Adrenal gland (tissue), 12 donors: ENCODE measurements around the gene RAD23B. TPM values are rescaled to one million over a fixed set of nuclear protein-coding genes. Genes with fewer than 3 reads are reported as not detected.

ENCODE experiments used
- DNase-seq, 7 donors: peaks; one replicate each; pipeline ENCODE4 v3.0.0-alpha.2; 2019 to 2020
- H3K27ac ChIP-seq, 5 donors: fragments of 200-600 bp; sonication (generic) in 4 of 5; 1 replicate in 3 of 5; 2 replicates in 2 of 5; pipeline versions ENCODE4 v1.5.1 to v1.8.0; 2016 to 2020; ENCODE audit warnings: mild to moderate bottlenecking in 1 of 5
- H3K27me3 ChIP-seq: fragments of 200-600 bp; 2 replicates; pipeline ENCODE4 v1.8.0; 2021
- H3K36me3 ChIP-seq, 2 donors: fragments of 200-600 bp; replicated peaks in 1 of 2; 1 replicate in 1 of 2; 2 replicates in 1 of 2; pipeline versions ENCODE4 v1.5.1 to v1.8.0; 2018 to 2022
- H3K4me1 ChIP-seq, 2 donors: fragments of 200-600 bp; replicated peaks in 1 of 2; 1 replicate in 1 of 2; 2 replicates in 1 of 2; pipeline versions ENCODE4 v1.5.1 to v1.8.0; 2018 to 2021
- H3K4me3 ChIP-seq, 4 donors: fragments of 200-600 bp; sonication (generic) in 3 of 4; one replicate each; pipeline ENCODE4 v1.5.1; 2016 to 2018
- H3K9me3 ChIP-seq, 3 donors: fragments of 200-600 bp; sonication (generic) in 1 of 3; replicated peaks in 1 of 3; 1 replicate in 2 of 3; 2 replicates in 1 of 3; pipeline versions ENCODE4 v1.5.1 to v1.8.0; 2016 to 2021
- CTCF ChIP-seq, 6 experiments: fragments of 450-650 bp in 4 of 6; fragments of 200-600 bp in 2 of 6; sonication (generic) in 1 of 6; IDR thresholded peaks; 1 replicate in 5 of 6; 2 replicates in 1 of 6; pipeline versions ENCODE4 v1.5.1 to v1.8.0; 2016 to 2021; ENCODE audit warnings: antibody characterized with exemption in 6 of 6, mild to moderate bottlenecking in 2 of 6, moderate library complexity in 1 of 6
- POLR2A ChIP-seq, 2 donors: fragments of 450-650 bp; IDR thresholded peaks; one replicate each; pipeline ENCODE4 v1.6.1; 2017; ENCODE audit warnings: antibody characterized with exemption in 2 of 2, mild to moderate bottlenecking in 2 of 2, moderate library complexity in 1 of 2
- WGBS, 4 donors: extraction: QIAGEN DNeasy Blood & Tissue Kit in 2 of 4; methylation state at CpG; one replicate each; pipeline versions ENCODE4 v1.1.5 to v1.1.7; 2013 to 2017; 5-methylcytosine and 5-hydroxymethylcytosine counted together
- intact Hi-C, 2 donors: fragments of 100-400 bp; cut with DNase I; formaldehyde crosslinking; loops; one replicate each; pipeline versions ENCODE4 v1.14.1 to v1.15.0; 2022 to 2023
- polyA plus RNA-seq, 3 donors: library from polyadenylated mRNA; stranded (reverse); fragments of 200-250 nt in 2 of 3; fragments of 350-450 nt in 1 of 3; fragmentation: Illumina TruSeq in 1 of 3; extraction: RNeasy Lipid Tissue Mini Kit (QIAGEN cat#74804) in 1 of 3; gene quantifications; one replicate each; pipeline ENCODE4 v1.2.3, GENCODE V29; 2013 to 2014
- total RNA-seq, 9 donors: library from RNA; depleted of rRNA in 4 of 9; stranded (reverse); fragments of >200 nt in 4 of 9; fragments of 120-200 nt in 1 of 9; fragmentation: NEBNext Ultra II Directional in 1 of 9; extraction: Animal tissue kit (Norgen Biotek cat#: 25700) in 1 of 9; gene quantifications; one replicate each; pipeline versions ENCODE4 v1.1.0 to v1.2.4, GENCODE V29; 2013 to 2023
- donor health status: healthy with polysubstance abuse.
- donor health status: Bipolar disorder and iron deficiency.
- donor health status: DM: yes; HTN: yes; CAD: no.
- donor health status: DM: no; HTN: no; CAD: no.
- donor health status: DM: no; HTN: no; CAD: no.
- donor health status: DM: yes; HTN: yes; CAD: no.

The RAD23B gene
- total and polyA plus RNA-seq, 12 donors, result 31.7 to 222 (median 75.4) TPM

GRCh38 chr9:107277801-107278200 is 5.3 kb upstream of the RAD23B start:
- Histone ChIP-seq H3K9me3 (no peaks in the 10 kb centered on the region), H3K27me3 (no peaks in the 10 kb centered on the region), H3K4me1 (peaks cover 4 to 6% of the 10 kb centered on the region in 2 donors), H3K27ac (no peak overlapping the region), H3K36me3 (no peaks in the 10 kb centered on the region), H3K4me3 (no peak overlapping the region)
- intact Hi-C loops, result no loop called here
- TF ChIP-seq CTCF (IDR thresholded peaks at IDR 0.05) (no peak), POLR2A (IDR thresholded peaks at IDR 0.05) (no peak)
- WGBS, 4 donors, result 88 to 93% (median 92%) methylated on average over 5 of the region's 5 CpGs
- no peak for DNase-seq

- Histone ChIP-seq H3K9me3 (no peaks in the 10 kb centered on the region), H3K36me3 (no peaks in the 10 kb centered on the region), H3K4me1 (peaks cover 4 to 6% of the 10 kb centered on the region in 2 donors), H3K27me3 (no peaks in the 10 kb centered on the region), H3K4me3 (no peak overlapping the region), H3K27ac (no peak overlapping the region)
- intact Hi-C loops, result no loop called here
- DNase-seq, result no peak
- no peak for TF ChIP-seq POLR2A (IDR thresholded peaks at IDR 0.05)
- no peak for TF ChIP-seq CTCF (IDR thresholded peaks at IDR 0.05)
- WGBS, 4 donors, result 85 to 94% (median 90%) methylated on average over 7 of the region's 7 CpGs
Observed at GRCh38 chr9:107279086-107279485, 4.0 kb upstream of the RAD23B start.

- Histone ChIP-seq H3K9me3 (no peaks in the 10 kb centered on the region), H3K4me1 (peaks cover 9 to 16% of the 10 kb centered on the region in 2 donors), H3K36me3 (no peaks in the 10 kb centered on the region), H3K27ac (peak overlapping the region in 2 of 5 donors; percentile 7 to 45), H3K27me3 (no peaks in the 10 kb centered on the region), H3K4me3 (no peak overlapping the region)
- peak in 3 of 7 donors; percentile 22 to 38 (median 36) for DNase-seq
- intact Hi-C loops, result loop anchor here (10.0 kb wide), 1 partner anchor 54 kb away; no protein-coding TSS in a partner anchor
- no peak for TF ChIP-seq POLR2A (IDR thresholded peaks at IDR 0.05)
- no peak for TF ChIP-seq CTCF (IDR thresholded peaks at IDR 0.05)
- 44 to 56% (median 51%) methylated on average over 3 of the region's 3 CpGs for WGBS, 4 donors
Observed at GRCh38 chr9:107280543-107280942, 2.5 kb upstream of the RAD23B start.

GRCh38 chr9:107281184-107281583 is 1.9 kb upstream of the RAD23B start:
- intact Hi-C loops, result loop anchor here (10.0 kb wide), 1 partner anchor 54 kb away; no protein-coding TSS in a partner anchor
- WGBS, 4 donors, result 40 to 73% (median 46%) methylated on average over 1 of the region's 1 CpG

More at GRCh38 chr9:107281184-107281583, 1.9 kb upstream of the RAD23B start:
- no peak for DNase-seq
- H3K27ac ChIP-seq, result peak overlapping the region in 1 of 5 donors; percentile 45
- H3K4me1 ChIP-seq, result peaks cover 16 to 22% of the 10 kb centered on the region in 2 donors
- no peaks in the 10 kb centered on the region for H3K27me3 ChIP-seq
- H3K9me3 ChIP-seq, result no peaks in the 10 kb centered on the region
- no peaks in the 10 kb centered on the region for H3K36me3 ChIP-seq
- no peak overlapping the region for H3K4me3 ChIP-seq
- no peak for TF ChIP-seq CTCF (IDR thresholded peaks at IDR 0.05)
- TF ChIP-seq POLR2A (IDR thresholded peaks at IDR 0.05), result no peak
